Right renal cortex interstitium (tissue), 3 donors: ENCODE data around the gene CCDC3. TPM values are rescaled to one million over a fixed set of nuclear protein-coding genes. Genes with fewer than 3 reads are reported as not detected.
A peak's percentile ranks its signal among the peaks of the same experiment; 100 is the strongest.

Source experiments
- DNase-seq, 3 donors: peaks; one replicate each; pipeline ENCODE4 v3.0.0-alpha.2; 2013; ENCODE audit warnings: low read depth in 3 of 3, low spot score in 2 of 3
- polyA plus RNA-seq, 3 donors: library from polyadenylated mRNA; unstranded; fragments of 120-200 nt; gene quantifications; one replicate each; pipeline ENCODE4 v1.2.1, GENCODE V29; 2013; ENCODE audit not compliant: insufficient read length in 3 of 3

The CCDC3 gene
- polyA plus RNA-seq, 3 donors, result 9.5 to 13.3 (median 10.0) TPM

- no peak for DNase-seq
Observed at GRCh38 chr10:12965571-12965970, 35.9 kb downstream of the CCDC3 start.

GRCh38 chr10:12962556-12962955 lies 39.0 kb downstream of the CCDC3 start:
- no peak for DNase-seq

- no peak for DNase-seq
Observed at GRCh38 chr10:12961416-12962205, 39.9 kb downstream of the CCDC3 start.

- DNase-seq, result no peak
Observed at GRCh38 chr10:12960941-12961340, 40.6 kb downstream of the CCDC3 start.

GRCh38 chr10:12960334-12960898 lies 41.1 kb downstream of the CCDC3 start:
- peak in 2 of 3 donors; percentile 47 to 51 for DNase-seq

GRCh38 chr10:12958546-12959110 lies 42.9 kb downstream of the CCDC3 start:
- no peak for DNase-seq

- no peak for DNase-seq
Observed at GRCh38 chr10:12957081-12957480, 44.4 kb downstream of the CCDC3 start.

- DNase-seq, result no peak
Observed at GRCh38 chr10:12954866-12955265, 46.6 kb downstream of the CCDC3 start.

GRCh38 chr10:12950583-12951128 lies 50.9 kb downstream of the CCDC3 start:
- no peak for DNase-seq

- no peak for DNase-seq
Observed at GRCh38 chr10:12949248-12949647, 52.3 kb downstream of the CCDC3 start.

- no peak for DNase-seq
Observed at GRCh38 chr10:12947741-12948140, 53.8 kb downstream of the CCDC3 start.

- no peak for DNase-seq
Observed at GRCh38 chr10:12946372-12946771, 55.1 kb downstream of the CCDC3 start.

GRCh38 chr10:12945690-12946359 lies 55.7 kb downstream of the CCDC3 start:
- DNase-seq, result no peak

GRCh38 chr10:12944931-12945330 lies 56.6 kb downstream of the CCDC3 start:
- DNase-seq, result no peak

- no peak for DNase-seq
Observed at GRCh38 chr10:12943425-12943824, 58.1 kb downstream of the CCDC3 start.

- DNase-seq, result no peak
Observed at GRCh38 chr10:12941966-12942365, 59.5 kb downstream of the CCDC3 start.

GRCh38 chr10:12940791-12941190 lies 60.7 kb downstream of the CCDC3 start:
- DNase-seq, result no peak

GRCh38 chr10:12938271-12938670 lies 63.2 kb downstream of the CCDC3 start:
- DNase-seq, result no peak

GRCh38 chr10:12937527-12937926 lies 64.0 kb downstream of the CCDC3 start:
- DNase-seq, result no peak

GRCh38 chr10:12934777-12935176 lies 66.7 kb downstream of the CCDC3 start:
- DNase-seq, result no peak

GRCh38 chr10:12929381-12929780 lies 72.1 kb downstream of the CCDC3 start:
- DNase-seq, result no peak
